NCI-H510A (cell line): ENCODE results near the gene GRIK4.
"Not testable (repeated sequence)": the region's sequence is repeated elsewhere in the genome, so short reads cannot be mapped to it uniquely, and the experiment has no call there.

Source experiments
- DNase-seq: peaks from one replicate; lab custom pipeline; 2025; lab: John Stamatoyannopoulos, UW

Gene GRIK4

GRCh38 chr11:120577041-120577440 is 65.5 kb downstream of the GRIK4 start:
- no peak for DNase-seq

- DNase-seq: no peak
Observed at GRCh38 chr11:120577624-120578363, 66.2 kb downstream of the GRIK4 start.

- no peak for DNase-seq
Observed at GRCh38 chr11:120578596-120579154, 67.1 kb downstream of the GRIK4 start.

- DNase-seq: no peak
Observed at GRCh38 chr11:120579611-120580031, 68.1 kb downstream of the GRIK4 start.

GRCh38 chr11:120581313-120581712 is 69.8 kb downstream of the GRIK4 start:
- DNase-seq: no peak

- not testable (repeated sequence) for DNase-seq
Observed at GRCh38 chr11:120582535-120582934, 71.0 kb downstream of the GRIK4 start.

GRCh38 chr11:120586072-120586471 is 74.5 kb downstream of the GRIK4 start:
- no peak for DNase-seq

GRCh38 chr11:120586728-120587127 is 75.2 kb downstream of the GRIK4 start:
- DNase-seq: no peak

- DNase-seq: no peak
Observed at GRCh38 chr11:120587299-120587698, 75.8 kb downstream of the GRIK4 start.

- DNase-seq: no peak
Observed at GRCh38 chr11:120589376-120589775, 77.8 kb downstream of the GRIK4 start.

- DNase-seq: no peak
Observed at GRCh38 chr11:120590472-120590871, 78.9 kb downstream of the GRIK4 start.

GRCh38 chr11:120594746-120595145 is 83.2 kb downstream of the GRIK4 start:
- no peak for DNase-seq

GRCh38 chr11:120595557-120595956 is 84.0 kb downstream of the GRIK4 start:
- no peak for DNase-seq

- no peak for DNase-seq
Observed at GRCh38 chr11:120597250-120598215, 86.0 kb downstream of the GRIK4 start.

- no peak for DNase-seq
Observed at GRCh38 chr11:120598517-120599257, 87.1 kb downstream of the GRIK4 start.

GRCh38 chr11:120599816-120600420 is 88.4 kb downstream of the GRIK4 start:
- DNase-seq: no peak

GRCh38 chr11:120601536-120601935 is 90.0 kb downstream of the GRIK4 start:
- no peak for DNase-seq

GRCh38 chr11:120603071-120603470 is 91.5 kb downstream of the GRIK4 start:
- DNase-seq: no peak

- no peak for DNase-seq
Observed at GRCh38 chr11:120605469-120605868, 93.9 kb downstream of the GRIK4 start.

- DNase-seq: no peak
Observed at GRCh38 chr11:120606211-120607010, 94.9 kb downstream of the GRIK4 start.

- DNase-seq: no peak
Observed at GRCh38 chr11:120608061-120608460, 96.5 kb downstream of the GRIK4 start.
